HG02678 (cell line): Measurements from ENCODE around the gene RHBDD3.
"Not testable (repeated sequence)": the region's sequence is repeated elsewhere in the genome, so short reads cannot be mapped to it uniquely, and the experiment has no call there.

Source experiments
- ATAC-seq: cut with Tn5 transposase; IDR thresholded peaks from one replicate; pipeline ENCODE4 v1.9.1; 2021; ENCODE audit warnings: mild to moderate bottlenecking, moderate library complexity; ENCODE audit not compliant: unreplicated experiment

RHBDD3 gene

GRCh38 chr22:29219881-29220670, 47.7 kb downstream of the RHBDD3 start:
- ATAC-seq = no peak

GRCh38 chr22:29219409-29219782, 48.4 kb downstream of the RHBDD3 start:
- ATAC-seq = not testable (repeated sequence)

GRCh38 chr22:29218758-29219408, 48.9 kb downstream of the RHBDD3 start:
- ATAC-seq = no peak

- ATAC-seq = no peak
These were observed 49.7 kb downstream of the RHBDD3 start for GRCh38 chr22:29217827-29218757.

- ATAC-seq = no peak
These were observed 50.7 kb downstream of the RHBDD3 start for GRCh38 chr22:29216873-29217666.

GRCh38 chr22:29216011-29216872, 51.5 kb downstream of the RHBDD3 start:
- no peak for ATAC-seq

- no peak for ATAC-seq
These were observed 52.5 kb downstream of the RHBDD3 start for GRCh38 chr22:29215012-29215860.

- ATAC-seq = no peak
These were observed 53.5 kb downstream of the RHBDD3 start for GRCh38 chr22:29214232-29214631.

- no peak for ATAC-seq
These were observed 54.3 kb downstream of the RHBDD3 start for GRCh38 chr22:29213493-29213892.

GRCh38 chr22:29212743-29213142, 55.0 kb downstream of the RHBDD3 start:
- no peak for ATAC-seq

GRCh38 chr22:29211466-29211865, 56.3 kb downstream of the RHBDD3 start:
- ATAC-seq = no peak

- ATAC-seq = no peak
These were observed 56.7 kb downstream of the RHBDD3 start for GRCh38 chr22:29211066-29211465.
